ENCODE measurements around the gene MKRN2OS.

DNA sequence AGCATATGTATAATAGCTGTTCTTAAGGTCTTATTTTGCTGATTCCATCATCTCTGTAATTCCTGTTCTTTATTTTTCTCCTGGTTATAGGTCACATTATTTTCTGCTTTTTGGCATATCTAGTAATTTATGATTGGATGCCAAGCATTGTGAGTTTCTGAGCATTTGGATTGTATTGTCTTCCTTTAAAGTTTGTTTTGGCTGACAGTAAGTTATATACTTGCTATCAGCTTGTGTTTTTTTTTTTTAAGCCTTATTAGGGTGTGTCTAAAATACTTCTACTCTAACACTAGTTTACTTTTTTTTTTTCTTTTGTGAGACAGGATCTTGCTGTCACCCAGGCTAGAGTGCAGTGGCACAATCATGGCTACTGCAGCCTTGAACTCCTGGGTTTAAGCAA is 21.7 kb upstream of the MKRN2OS start:
- TF ChIP-seq, protein P1, sequence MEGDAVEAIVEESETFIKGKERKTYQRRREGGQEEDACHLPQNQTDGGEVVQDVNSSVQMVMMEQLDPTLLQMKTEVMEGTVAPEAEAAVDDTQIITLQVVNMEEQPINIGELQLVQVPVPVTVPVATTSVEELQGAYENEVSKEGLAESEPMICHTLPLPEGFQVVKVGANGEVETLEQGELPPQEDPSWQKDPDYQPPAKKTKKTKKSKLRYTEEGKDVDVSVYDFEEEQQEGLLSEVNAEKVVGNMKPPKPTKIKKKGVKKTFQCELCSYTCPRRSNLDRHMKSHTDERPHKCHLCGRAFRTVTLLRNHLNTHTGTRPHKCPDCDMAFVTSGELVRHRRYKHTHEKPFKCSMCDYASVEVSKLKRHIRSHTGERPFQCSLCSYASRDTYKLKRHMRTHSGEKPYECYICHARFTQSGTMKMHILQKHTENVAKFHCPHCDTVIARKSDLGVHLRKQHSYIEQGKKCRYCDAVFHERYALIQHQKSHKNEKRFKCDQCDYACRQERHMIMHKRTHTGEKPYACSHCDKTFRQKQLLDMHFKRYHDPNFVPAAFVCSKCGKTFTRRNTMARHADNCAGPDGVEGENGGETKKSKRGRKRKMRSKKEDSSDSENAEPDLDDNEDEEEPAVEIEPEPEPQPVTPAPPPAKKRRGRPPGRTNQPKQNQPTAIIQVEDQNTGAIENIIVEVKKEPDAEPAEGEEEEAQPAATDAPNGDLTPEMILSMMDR (IDR thresholded peaks at IDR 0.05) = no peak
- TF ChIP-seq POLR2A (IDR thresholded peaks at IDR 0.05) (no peak), EP300 (IDR thresholded peaks at IDR 0.05; ENCODE audit: low read depth) (no peak), POLR2AphosphoS5 (IDR thresholded peaks at IDR 0.05) (no peak)
